Superior temporal gyrus (tissue), 1 donor: Measurements from ENCODE around the gene SERINC1.

ENCODE experiments used
- DNase-seq: peaks from one replicate; pipeline ENCODE4 v3.0.0-alpha.2; 2016; ENCODE audit errors: extremely low spot score

The SERINC1 gene

GRCh38 chr6:122432816-122433215 lies 38.8 kb downstream of the SERINC1 start:
- no peak for DNase-seq

- no peak for DNase-seq
These were observed 39.8 kb downstream of the SERINC1 start for GRCh38 chr6:122431780-122432179.

GRCh38 chr6:122429323-122429722 lies 42.3 kb downstream of the SERINC1 start:
- DNase-seq: no peak

- no peak for DNase-seq
These were observed 42.8 kb downstream of the SERINC1 start for GRCh38 chr6:122428781-122429180.

- DNase-seq: no peak
These were observed 45.0 kb downstream of the SERINC1 start for GRCh38 chr6:122426597-122426996.

GRCh38 chr6:122423734-122424133 lies 47.9 kb downstream of the SERINC1 start:
- no peak for DNase-seq

- DNase-seq: no peak
These were observed 48.9 kb downstream of the SERINC1 start for GRCh38 chr6:122422614-122423267.

- DNase-seq: no peak
These were observed 49.6 kb downstream of the SERINC1 start for GRCh38 chr6:122422003-122422402.

- no peak for DNase-seq
These were observed 54.8 kb downstream of the SERINC1 start for GRCh38 chr6:122416825-122417224.

- no peak for DNase-seq
These were observed 59.6 kb downstream of the SERINC1 start for GRCh38 chr6:122412001-122412400.

- DNase-seq: no peak
These were observed 62.7 kb downstream of the SERINC1 start for GRCh38 chr6:122408702-122409458.

GRCh38 chr6:122408240-122408639 lies 63.4 kb downstream of the SERINC1 start:
- DNase-seq: no peak

GRCh38 chr6:122407712-122408111 lies 63.9 kb downstream of the SERINC1 start:
- DNase-seq: no peak

- no peak for DNase-seq
These were observed 65.4 kb downstream of the SERINC1 start for GRCh38 chr6:122406187-122406586.

- no peak for DNase-seq
These were observed 66.2 kb downstream of the SERINC1 start for GRCh38 chr6:122405417-122405816.

GRCh38 chr6:122404444-122404843 lies 67.2 kb downstream of the SERINC1 start:
- no peak for DNase-seq

- no peak for DNase-seq
These were observed 70.5 kb downstream of the SERINC1 start for GRCh38 chr6:122401104-122401503.

GRCh38 chr6:122400462-122401089 lies 71.0 kb downstream of the SERINC1 start:
- DNase-seq: peak; percentile 29

- no peak for DNase-seq
These were observed 71.5 kb downstream of the SERINC1 start for GRCh38 chr6:122400121-122400450.

GRCh38 chr6:122399348-122400120 lies 72.1 kb downstream of the SERINC1 start, which contains the start of gene HSF2:
TSS of gene HSF2 (plus strand) at chr6:122399652. CDS start at chr6:122399738, 86 bp downstream.
- peak; percentile 97 for DNase-seq

- no peak for DNase-seq
These were observed 72.6 kb downstream of the SERINC1 start for GRCh38 chr6:122399055-122399347.

GRCh38 chr6:122394016-122394415 lies 77.6 kb downstream of the SERINC1 start:
- DNase-seq: no peak
